ENCODE results near the gene CLDN34. TPM values are rescaled to one million over a fixed set of nuclear protein-coding genes. Genes with fewer than 3 reads are reported as not detected.

The CLDN34 gene
- total and polyA plus RNA-seq, 4 donors: 0.50 TPM; not detected in 3

DNA sequence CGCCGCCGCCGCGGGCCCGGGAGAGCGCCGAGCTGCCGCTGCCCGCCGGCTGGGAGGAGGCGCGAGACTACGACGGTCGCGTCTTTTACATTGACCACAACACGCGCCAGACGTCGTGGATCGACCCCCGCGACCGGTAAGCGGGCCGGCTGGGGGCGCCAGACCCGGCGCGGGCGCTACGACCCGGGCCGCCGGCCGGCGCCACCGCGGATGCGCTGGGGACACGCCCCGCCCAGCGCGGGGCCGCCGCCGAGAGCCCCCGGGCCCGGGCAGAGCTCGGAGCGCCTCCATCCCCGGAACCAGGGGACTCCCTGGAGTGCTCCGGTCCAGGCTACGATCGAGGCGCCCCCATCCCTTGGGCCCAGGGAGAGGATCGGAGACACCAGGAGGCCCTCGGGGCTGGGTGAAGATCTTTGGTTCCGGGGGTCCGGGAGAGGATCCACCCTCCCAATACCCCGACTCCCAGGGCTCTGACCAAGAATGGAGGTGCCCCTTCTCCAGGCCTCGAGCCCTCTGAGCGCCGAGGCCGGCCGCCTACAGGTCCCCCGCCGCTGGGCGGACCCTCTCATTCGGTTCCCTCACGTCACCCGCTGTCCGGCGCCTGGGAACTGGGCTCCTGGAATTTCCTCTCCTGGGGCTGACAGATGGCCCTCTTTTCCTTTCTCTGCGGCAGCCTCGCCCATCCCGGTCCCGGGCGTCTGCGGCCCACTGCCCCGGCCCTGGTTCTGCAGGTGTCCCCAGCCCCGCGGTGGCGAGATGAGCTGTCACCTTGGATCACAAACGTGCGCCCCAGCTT is 48.8 kb downstream of the CLDN34 start:
- Histone ChIP-seq H3K4me3 (ENCODE audit: low read depth in 1 of 3, low read length in 3 of 3) (peak overlapping the region in 1 of 3 donors; percentile 74), H3K27me3 (ENCODE audit: control insufficient read depth in 4 of 4, insufficient read depth in 4 of 4, low read length in 3 of 4) (no peaks in the 10 kb centered on the region), H3K4me1 (ENCODE audit: control insufficient read depth in 4 of 4, insufficient read depth in 4 of 4, low read length in 3 of 4) (peaks cover 0 to 6% (median under 1%) of the 10 kb centered on the region in 4 donors), H3K36me3 (ENCODE audit: control insufficient read depth in 4 of 4, insufficient read depth in 3 of 4, low read depth in 1 of 4, low read length in 3 of 4) (no peaks in the 10 kb centered on the region), H3K9ac (ENCODE audit: low read depth in 1 of 2, low read length in 2 of 2) (no peak overlapping the region), H3K27ac (ENCODE audit: low read depth in 1 of 2, low read length in 2 of 2) (peak overlapping the region; percentile 54 to 56), H3K9me3 (ENCODE audit: control insufficient read depth in 4 of 4, low read length in 3 of 4) (no peaks in the 10 kb centered on the region)
- peak; percentile 38 for DNase-seq (ENCODE audit: low spot score)
- WGBS: 19% methylated on average over 87 of the region's 87 CpGs
- TF ChIP-seq, protein P1, sequence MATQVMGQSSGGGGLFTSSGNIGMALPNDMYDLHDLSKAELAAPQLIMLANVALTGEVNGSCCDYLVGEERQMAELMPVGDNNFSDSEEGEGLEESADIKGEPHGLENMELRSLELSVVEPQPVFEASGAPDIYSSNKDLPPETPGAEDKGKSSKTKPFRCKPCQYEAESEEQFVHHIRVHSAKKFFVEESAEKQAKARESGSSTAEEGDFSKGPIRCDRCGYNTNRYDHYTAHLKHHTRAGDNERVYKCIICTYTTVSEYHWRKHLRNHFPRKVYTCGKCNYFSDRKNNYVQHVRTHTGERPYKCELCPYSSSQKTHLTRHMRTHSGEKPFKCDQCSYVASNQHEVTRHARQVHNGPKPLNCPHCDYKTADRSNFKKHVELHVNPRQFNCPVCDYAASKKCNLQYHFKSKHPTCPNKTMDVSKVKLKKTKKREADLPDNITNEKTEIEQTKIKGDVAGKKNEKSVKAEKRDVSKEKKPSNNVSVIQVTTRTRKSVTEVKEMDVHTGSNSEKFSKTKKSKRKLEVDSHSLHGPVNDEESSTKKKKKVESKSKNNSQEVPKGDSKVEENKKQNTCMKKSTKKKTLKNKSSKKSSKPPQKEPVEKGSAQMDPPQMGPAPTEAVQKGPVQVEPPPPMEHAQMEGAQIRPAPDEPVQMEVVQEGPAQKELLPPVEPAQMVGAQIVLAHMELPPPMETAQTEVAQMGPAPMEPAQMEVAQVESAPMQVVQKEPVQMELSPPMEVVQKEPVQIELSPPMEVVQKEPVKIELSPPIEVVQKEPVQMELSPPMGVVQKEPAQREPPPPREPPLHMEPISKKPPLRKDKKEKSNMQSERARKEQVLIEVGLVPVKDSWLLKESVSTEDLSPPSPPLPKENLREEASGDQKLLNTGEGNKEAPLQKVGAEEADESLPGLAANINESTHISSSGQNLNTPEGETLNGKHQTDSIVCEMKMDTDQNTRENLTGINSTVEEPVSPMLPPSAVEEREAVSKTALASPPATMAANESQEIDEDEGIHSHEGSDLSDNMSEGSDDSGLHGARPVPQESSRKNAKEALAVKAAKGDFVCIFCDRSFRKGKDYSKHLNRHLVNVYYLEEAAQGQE (IDR thresholded peaks at IDR 0.05): no peak
- TF ChIP-seq GABPA (IDR thresholded peaks at IDR 0.05 in 1 of 2, conservative IDR thresholded peaks at IDR 0.05 in 1 of 2): no peak
- TF ChIP-seq JUND (IDR thresholded peaks at IDR 0.05): no peak
- TF ChIP-seq, protein P2, sequence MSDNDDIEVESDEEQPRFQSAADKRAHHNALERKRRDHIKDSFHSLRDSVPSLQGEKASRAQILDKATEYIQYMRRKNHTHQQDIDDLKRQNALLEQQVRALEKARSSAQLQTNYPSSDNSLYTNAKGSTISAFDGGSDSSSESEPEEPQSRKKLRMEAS (IDR thresholded peaks at IDR 0.05): no peak
- TF ChIP-seq YY1 (IDR thresholded peaks at IDR 0.05): no peak
- TF ChIP-seq FOXA1 (IDR thresholded peaks at IDR 0.05): no peak
- no peak for TF ChIP-seq HNF4A (conservative IDR thresholded peaks at IDR 0.05)
- no peak for TF ChIP-seq FOXA2 (IDR thresholded peaks at IDR 0.05)
- no peak for TF ChIP-seq TAF1 (conservative IDR thresholded peaks at IDR 0.05)
- no peak for TF ChIP-seq SP1 (IDR thresholded peaks at IDR 0.05)
- no peak for TF ChIP-seq RAD21 (IDR thresholded peaks at IDR 0.05)
- TF ChIP-seq NR2F2 (IDR thresholded peaks at IDR 0.05): no peak
- no peak for TF ChIP-seq EGR1 (IDR thresholded peaks at IDR 0.05; ENCODE audit: low read depth in 2 of 2)
- TF ChIP-seq, protein P3, sequence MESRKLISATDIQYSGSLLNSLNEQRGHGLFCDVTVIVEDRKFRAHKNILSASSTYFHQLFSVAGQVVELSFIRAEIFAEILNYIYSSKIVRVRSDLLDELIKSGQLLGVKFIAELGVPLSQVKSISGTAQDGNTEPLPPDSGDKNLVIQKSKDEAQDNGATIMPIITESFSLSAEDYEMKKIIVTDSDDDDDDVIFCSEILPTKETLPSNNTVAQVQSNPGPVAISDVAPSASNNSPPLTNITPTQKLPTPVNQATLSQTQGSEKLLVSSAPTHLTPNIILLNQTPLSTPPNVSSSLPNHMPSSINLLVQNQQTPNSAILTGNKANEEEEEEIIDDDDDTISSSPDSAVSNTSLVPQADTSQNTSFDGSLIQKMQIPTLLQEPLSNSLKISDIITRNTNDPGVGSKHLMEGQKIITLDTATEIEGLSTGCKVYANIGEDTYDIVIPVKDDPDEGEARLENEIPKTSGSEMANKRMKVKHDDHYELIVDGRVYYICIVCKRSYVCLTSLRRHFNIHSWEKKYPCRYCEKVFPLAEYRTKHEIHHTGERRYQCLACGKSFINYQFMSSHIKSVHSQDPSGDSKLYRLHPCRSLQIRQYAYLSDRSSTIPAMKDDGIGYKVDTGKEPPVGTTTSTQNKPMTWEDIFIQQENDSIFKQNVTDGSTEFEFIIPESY (IDR thresholded peaks at IDR 0.05): no peak
- TF ChIP-seq, protein P4, sequence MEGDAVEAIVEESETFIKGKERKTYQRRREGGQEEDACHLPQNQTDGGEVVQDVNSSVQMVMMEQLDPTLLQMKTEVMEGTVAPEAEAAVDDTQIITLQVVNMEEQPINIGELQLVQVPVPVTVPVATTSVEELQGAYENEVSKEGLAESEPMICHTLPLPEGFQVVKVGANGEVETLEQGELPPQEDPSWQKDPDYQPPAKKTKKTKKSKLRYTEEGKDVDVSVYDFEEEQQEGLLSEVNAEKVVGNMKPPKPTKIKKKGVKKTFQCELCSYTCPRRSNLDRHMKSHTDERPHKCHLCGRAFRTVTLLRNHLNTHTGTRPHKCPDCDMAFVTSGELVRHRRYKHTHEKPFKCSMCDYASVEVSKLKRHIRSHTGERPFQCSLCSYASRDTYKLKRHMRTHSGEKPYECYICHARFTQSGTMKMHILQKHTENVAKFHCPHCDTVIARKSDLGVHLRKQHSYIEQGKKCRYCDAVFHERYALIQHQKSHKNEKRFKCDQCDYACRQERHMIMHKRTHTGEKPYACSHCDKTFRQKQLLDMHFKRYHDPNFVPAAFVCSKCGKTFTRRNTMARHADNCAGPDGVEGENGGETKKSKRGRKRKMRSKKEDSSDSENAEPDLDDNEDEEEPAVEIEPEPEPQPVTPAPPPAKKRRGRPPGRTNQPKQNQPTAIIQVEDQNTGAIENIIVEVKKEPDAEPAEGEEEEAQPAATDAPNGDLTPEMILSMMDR (IDR thresholded peaks at IDR 0.05; ENCODE audit: low read depth, low read length, missing input control): no peak
- TF ChIP-seq HNF4G (IDR thresholded peaks at IDR 0.05): no peak
- TF ChIP-seq RXRA (IDR thresholded peaks at IDR 0.05): no peak
- TF ChIP-seq, protein P5, sequence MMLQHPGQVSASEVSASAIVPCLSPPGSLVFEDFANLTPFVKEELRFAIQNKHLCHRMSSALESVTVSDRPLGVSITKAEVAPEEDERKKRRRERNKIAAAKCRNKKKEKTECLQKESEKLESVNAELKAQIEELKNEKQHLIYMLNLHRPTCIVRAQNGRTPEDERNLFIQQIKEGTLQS (IDR thresholded peaks at IDR 0.05): no peak
